Epithelial cell of proximal tubule (primary cell): ENCODE results near the gene IFIH1. TPM values are rescaled to one million over a fixed set of nuclear protein-coding genes. Genes with fewer than 3 reads are reported as not detected.
A peak's percentile ranks its signal among the peaks of the same experiment; 100 is the strongest.

ENCODE experiments used
- DNase-seq: peaks from one replicate; pipeline ENCODE4 v3.0.0-alpha.2; 2011; ENCODE audit warnings: low read depth
- H3K4me3 ChIP-seq: 2 replicates; pipeline ENCODE4 v1.5.1; 2011; ENCODE audit warnings: low read depth, mild to moderate bottlenecking, low read length
- CTCF ChIP-seq: conservative IDR thresholded peaks from 2 replicates; pipeline ENCODE4 v1.5.1; 2012; ENCODE audit warnings: low read depth, mild to moderate bottlenecking, low read length
- total RNA-seq: library from RNA; depleted of rRNA; stranded (reverse); fragments of >200 nt; gene quantifications from 2 replicates; pipeline ENCODE4 v1.2.3, GENCODE V29; 2015

The IFIH1 gene
- total RNA-seq, 1 donor from 2014 or later, result 4.8 TPM

- H3K4me3 ChIP-seq, result no peak overlapping the region
- no peak for DNase-seq
- TF ChIP-seq CTCF, result peak; percentile 8
Observed at GRCh38 chr2:162280654-162281053, 37.8 kb downstream of the IFIH1 start.

GRCh38 chr2:162277381-162277780 lies 41.1 kb downstream of the IFIH1 start:
- H3K4me3 ChIP-seq, result no peak overlapping the region
- TF ChIP-seq CTCF, result no peak
- DNase-seq, result no peak

- no peak for DNase-seq
- TF ChIP-seq CTCF, result no peak
- H3K4me3 ChIP-seq, result no peak overlapping the region
Observed at GRCh38 chr2:162267996-162268395, 50.5 kb downstream of the IFIH1 start.

- no peak for DNase-seq
- TF ChIP-seq CTCF, result no peak
- no peak overlapping the region for H3K4me3 ChIP-seq
Observed at GRCh38 chr2:162267496-162267895, 51.0 kb downstream of the IFIH1 start.

- H3K4me3 ChIP-seq, result no peak overlapping the region
- TF ChIP-seq CTCF, result no peak
- no peak for DNase-seq
Observed at GRCh38 chr2:162266460-162266760, 52.1 kb downstream of the IFIH1 start.

- DNase-seq, result no peak
- no peak for TF ChIP-seq CTCF
- no peak overlapping the region for H3K4me3 ChIP-seq
Observed at GRCh38 chr2:162265666-162266459, 52.6 kb downstream of the IFIH1 start.
